GM12892 (cell line): Measurements from ENCODE around the gene NPIPB9.
"Not testable (repeated sequence)": the region's sequence is repeated elsewhere in the genome, so short reads cannot be mapped to it uniquely, and the experiment has no call there.

ENCODE experiments used
- POLR2A ChIP-seq: IDR thresholded peaks from 2 replicates; pipeline ENCODE4 v1.6.1; 2011; ENCODE audit warnings: low read depth, low read length, control low read depth
- TAF1 ChIP-seq: IDR thresholded peaks from 2 replicates; pipeline ENCODE4 v1.6.1; 2011; ENCODE audit warnings: low read depth, mild to moderate bottlenecking, control low read depth, low read length, borderline replicate concordance

DNA sequence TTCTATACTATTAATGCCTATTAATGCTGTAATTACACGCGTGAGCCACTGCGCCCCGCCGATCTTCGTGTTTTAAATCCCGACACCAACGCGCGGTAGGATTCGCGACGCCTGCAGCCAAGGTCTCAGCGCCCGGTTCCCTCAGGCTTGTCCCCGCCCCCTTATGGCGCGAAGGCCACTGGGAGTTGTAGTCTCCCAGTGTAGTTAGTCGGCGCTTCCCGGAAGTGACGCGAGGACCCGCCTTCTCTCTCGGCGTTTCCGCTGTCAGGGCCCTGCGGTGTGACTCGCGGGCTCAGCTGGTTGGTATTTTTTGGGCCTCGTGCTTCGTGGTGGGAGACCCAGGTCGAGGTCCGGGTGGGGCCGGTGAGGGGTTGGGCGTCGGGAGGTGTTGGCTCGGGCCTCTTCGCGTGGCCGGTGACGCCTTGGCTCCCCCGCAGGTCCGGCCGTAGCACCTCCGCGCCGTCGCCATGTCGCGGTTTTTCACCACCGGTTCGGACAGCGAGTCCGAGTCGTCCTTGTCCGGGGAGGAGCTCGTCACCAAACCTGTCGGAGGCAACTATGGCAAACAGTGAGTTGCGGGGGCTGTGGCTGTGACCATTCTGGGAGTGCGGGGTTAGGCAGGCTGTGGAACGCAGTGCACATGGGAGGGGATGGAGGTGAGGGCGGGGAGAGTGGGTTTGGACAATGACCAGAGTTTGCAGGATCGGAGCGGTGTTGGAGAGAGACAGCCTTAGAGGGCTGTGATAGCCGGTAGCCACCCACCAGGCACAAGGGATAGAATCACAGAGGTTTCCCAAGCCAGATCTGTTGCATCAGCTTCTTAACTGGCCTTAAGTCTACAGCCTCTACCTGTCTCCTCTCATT is 40.1 kb upstream of the NPIPB9 start, which contains the start of gene EIF3C:
- not testable (repeated sequence) for TF ChIP-seq TAF1, POLR2A
